NCI-H345 treated with DMSO at 0.1 percent for 48 hours (cell line): Measurements from ENCODE around the gene SLC2A6.
A peak's percentile ranks its signal among the peaks of the same experiment; 100 is the strongest.

ENCODE experiments used
- DNase-seq: peaks from one replicate; lab custom pipeline; 2025; ENCODE audit not compliant: unreplicated experiment; lab: John Stamatoyannopoulos, UW

Gene SLC2A6

GRCh38 chr9:133516256-133516960, 37.5 kb upstream of the SLC2A6 start:
- no peak for DNase-seq

DNA sequence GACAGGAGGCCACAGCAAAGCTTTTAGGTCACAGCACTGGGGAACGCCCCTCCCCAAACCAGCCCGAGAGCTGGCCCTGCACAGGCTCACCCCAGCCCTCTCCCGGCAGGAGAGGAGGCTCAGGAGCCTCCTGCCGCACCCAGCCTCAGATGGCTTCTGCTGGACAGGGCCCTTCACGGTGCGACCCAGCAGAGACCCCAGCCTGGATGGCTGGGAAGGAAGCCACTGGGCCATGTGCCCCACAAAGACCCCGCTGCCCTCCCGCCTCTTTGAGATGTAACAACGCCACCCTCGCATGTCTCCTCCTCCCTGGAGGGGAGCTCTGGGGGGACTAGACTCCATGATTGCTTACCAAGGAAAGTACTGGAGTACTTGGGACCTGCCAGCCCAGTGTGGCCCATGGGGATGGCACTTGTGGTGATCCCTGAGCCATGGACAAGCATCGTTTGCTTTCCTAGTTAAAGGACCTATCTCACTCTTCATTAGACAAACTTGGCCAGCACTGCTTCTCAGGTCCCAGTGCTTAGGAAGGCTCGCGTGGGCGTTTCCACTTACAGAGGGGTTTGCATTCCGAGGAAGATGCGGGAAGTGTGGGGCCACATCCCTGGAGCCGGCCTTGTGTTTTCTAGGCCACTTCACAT, 36.8 kb upstream of the SLC2A6 start:
- no peak for DNase-seq

GRCh38 chr9:133515240-133515610, 36.3 kb upstream of the SLC2A6 start:
- no peak for DNase-seq

DNA sequence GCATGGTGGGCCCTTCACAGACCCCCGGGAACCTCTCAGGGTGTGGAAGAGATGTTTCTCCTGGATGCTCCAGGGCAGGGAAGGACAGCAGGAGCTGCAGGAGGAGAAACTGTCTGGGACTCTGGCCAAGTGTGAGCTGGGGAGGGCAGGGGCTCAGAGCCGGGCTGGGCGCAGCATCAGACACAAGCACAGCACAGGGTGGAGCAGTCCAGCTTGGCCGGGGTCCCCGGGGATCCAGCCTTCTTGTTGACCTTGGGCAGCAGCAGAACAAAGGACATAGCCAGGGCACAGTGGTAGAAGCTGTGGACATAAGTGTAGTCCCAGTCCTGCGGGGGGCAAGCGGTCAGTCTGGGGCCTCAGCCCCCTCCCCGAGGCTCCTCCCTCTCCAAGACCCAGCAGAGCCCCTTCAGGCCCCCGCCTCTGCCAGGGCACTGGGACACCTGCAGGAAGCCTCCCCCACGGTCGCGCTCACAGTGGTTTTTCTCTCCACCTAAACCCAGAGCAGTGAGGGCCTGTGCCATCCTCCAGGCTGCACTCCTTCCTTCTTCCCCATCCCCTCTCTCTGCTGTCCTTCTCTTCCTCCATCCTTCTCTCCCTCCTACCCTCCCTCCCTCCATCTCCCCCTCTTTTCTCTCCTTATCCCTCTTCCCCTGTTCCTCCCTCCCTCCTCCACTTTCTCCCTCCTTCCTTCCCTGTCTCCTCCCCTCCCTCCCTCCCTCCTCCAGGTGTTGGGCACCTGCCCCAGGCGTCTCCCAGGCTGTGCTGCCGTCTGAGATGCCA, 35.8 kb upstream of the SLC2A6 start:
- peak; percentile 62 for DNase-seq

GRCh38 chr9:133513214-133514100, 34.6 kb upstream of the SLC2A6 start:
- DNase-seq = no peak

DNA sequence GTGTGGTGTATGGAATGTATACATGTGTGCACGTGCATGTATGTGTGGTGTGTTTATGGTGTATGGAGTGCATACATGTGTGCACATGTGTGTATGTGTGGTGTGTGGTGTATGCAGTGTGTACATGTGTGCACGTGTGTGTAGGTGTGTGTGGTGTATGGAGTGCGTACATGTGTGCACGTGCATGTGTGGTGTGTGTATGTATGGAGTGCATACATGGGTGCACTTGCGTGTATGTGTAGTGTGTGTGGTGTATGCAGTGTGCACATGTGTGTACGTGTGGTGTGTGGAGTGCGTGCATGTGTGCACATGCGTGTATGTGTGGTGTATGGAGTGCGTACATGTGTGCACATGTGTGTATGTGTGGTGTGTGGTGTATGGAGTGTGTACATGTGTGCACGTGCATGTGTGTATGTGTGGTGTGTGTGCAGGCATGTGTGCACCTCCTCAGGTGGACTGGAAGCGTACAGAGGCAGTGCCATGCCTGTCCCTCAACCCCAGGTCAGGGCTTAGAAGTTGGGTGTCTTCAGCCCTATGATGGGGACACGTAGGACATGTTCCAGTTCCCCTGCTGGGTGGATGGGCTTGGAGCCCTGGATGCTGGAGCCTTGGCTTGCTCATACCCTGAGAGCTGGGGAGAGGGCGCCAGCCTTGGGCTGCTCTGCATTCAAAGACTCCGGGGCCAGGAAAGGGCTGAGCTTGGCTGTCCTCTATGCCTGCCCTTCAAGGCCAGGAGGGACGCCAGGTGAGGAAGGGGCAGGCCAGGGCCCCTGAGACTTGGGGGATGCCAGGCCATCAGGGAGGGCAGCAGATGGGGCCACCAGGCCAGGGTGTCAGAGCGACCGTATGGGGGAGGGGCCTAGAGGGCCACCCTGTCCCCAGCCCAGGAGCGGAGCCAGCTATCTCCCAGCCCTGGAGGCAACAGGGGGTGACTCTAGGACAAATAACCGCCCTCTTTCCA, 33.6 kb upstream of the SLC2A6 start:
- no peak for DNase-seq

GRCh38 chr9:133511607-133512006, 32.7 kb upstream of the SLC2A6 start:
- DNase-seq = no peak

DNA sequence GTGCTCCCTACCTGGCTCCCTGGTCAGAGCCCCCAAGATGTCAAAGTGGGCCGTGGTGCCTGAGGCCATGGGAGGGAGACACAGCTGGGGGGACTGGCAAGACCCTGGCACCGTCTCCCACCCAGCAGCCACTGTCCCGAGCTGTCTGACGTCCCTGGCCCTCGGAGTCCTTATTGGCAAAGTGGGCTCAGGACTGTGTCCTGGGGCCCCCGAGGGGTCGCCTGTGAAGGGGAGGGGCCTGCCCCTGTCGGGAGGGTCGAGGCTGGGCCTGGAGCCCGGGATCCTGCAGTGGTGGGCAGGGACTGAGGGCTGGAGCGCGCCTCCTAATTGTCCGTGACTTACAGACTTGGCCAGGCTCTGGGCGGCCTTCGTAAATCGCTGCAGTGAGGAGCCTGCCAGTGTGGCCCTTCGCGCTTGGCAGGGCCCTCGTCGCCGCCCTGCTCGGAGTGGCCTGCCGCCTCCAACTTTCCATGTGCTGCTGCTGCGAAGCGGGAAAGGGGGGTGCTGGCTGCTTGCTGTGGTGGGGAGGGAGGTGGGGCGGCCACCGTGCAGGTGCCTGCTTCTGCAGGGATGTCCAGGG, 32.1 kb upstream of the SLC2A6 start:
- DNase-seq = no peak

GRCh38 chr9:133509179-133510083, 30.5 kb upstream of the SLC2A6 start:
- peak; percentile 92 for DNase-seq

GRCh38 chr9:133508046-133508445, 29.1 kb upstream of the SLC2A6 start:
- DNase-seq = no peak

DNA sequence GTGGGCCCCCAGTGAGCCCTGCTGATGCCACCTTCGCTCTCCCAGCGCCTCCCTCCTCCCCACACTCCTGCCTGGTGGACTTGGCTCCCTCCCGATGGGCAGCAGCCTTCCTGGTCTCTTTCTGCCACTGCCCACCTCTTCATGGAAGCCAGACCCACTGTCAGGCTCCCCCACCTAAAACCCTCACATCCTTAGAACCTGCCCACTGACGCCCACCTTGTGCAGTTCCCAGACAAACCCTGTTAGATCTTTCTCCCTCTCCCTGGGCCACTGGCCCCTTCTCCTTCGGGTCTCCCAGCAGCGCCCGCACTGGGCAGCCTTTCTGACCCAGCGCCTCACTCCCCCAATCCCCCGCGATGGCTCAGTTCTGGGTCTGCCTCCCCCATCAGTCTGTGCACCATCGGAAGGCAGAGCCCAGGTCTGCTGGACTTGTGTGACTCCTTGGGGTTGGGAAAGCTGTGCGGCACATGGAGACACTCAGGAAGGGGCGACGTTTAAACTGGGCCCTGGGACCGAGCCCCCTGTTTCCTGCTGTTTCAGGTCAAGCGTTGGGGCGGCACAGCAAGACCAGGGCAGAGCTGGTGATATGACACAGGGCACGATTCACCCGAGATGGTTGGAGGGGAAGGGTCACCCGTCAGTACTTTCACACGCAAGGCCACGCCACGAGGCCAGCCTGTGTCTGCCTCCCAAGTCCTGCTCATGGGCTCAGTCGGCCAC, 28.5 kb upstream of the SLC2A6 start:
- DNase-seq = no peak

- DNase-seq = no peak
Observed at GRCh38 chr9:133506653-133507038, 27.7 kb upstream of the SLC2A6 start.

DNA sequence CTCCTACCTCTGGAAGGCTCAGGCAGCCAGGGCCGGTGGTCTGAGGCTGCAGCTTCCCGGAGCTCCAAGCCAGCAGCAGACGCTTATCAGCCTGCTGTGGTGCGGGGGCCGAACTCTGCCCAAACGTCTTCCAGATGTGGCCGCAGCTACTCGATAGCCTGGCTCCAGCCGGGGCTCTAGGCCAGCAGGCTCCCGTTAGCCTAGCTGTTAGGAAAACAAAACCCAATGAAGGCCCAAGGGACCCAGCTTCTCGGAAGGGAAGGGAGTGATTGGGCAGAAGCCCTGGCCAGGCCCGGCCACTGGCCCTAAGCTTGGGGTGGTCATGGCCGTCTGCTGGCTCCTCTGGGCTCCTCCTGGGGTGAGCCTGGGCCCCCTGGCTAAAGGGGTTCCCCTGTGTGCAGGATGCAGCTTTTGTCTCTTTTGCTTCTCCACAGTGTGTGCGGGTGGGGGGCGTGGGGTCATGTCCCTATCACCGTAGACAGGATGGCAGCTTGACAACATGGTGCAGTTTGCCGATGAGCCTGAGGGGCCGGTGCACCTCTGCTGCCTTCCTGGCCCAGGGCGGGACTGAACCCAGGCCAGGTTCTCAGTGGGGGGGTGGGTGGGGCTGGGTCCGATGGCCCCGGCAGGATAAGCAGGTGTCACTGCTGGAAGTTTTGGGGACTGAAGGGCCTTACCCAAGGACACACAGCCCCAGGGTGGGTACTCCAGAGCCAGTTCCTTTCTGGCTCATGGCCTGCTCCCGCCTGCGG, 27.2 kb upstream of the SLC2A6 start:
- DNase-seq = no peak

GRCh38 chr9:133505186-133505830, 26.4 kb upstream of the SLC2A6 start:
- no peak for DNase-seq

DNA sequence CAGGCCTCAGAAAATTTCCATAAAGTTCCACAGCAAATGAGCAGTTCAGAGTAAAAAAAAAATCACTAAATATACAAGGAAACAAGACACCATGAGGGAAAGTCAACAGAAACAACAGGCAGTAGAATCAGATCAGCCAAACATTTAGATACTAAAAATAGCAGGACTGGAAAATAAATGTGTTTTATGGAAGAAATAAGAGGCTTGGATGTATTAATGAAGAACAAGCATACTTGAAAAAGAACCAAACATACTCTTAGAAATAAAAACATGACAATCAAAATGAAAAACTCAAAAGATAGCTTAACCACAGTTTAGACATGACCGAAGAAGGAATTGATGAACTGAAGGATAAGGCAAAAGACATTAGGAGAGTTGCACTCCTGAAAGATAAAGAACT, 23.2 kb upstream of the SLC2A6 start:
- DNase-seq = no peak

DNA sequence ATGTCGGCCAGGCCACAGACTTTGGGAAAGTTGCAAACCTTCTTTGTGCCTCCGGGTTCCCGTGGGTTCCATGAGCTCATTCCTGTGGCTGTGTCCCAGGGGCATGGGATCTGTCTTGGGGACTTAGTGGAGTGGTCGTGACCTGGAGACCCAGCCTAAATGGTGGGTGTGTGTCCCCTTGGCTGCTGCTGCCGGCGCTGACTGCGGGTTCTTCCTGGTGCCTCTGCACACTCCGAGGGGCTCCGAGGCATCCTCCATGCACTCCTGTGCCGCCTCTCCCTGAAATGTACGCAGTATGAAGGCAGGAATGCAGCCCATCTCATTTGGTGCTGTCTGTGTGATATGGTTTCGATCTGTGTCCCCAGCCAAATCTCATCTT, 21.0 kb upstream of the SLC2A6 start:
- no peak for DNase-seq
